NCI-H510A treated with DMSO at 0.1 percent for 48 hours (cell line): Measurements from ENCODE around the gene GLYATL1.

ENCODE experiments used
- DNase-seq: peaks from one replicate; lab custom pipeline; 2025; lab: John Stamatoyannopoulos, UW

Gene GLYATL1

GRCh38 chr11:58926695-58927094, 12.6 kb upstream of the GLYATL1 start:
- no peak for DNase-seq

- DNase-seq = no peak
These were observed 11.7 kb upstream of the GLYATL1 start for GRCh38 chr11:58927393-58928106.

GRCh38 chr11:58928107-58928499, 11.2 kb upstream of the GLYATL1 start:
- no peak for DNase-seq

GRCh38 chr11:58928691-58929090, 10.6 kb upstream of the GLYATL1 start:
- DNase-seq = peak; percentile 18

GRCh38 chr11:58930926-58931325, 8.4 kb upstream of the GLYATL1 start:
- DNase-seq = no peak

GRCh38 chr11:58933661-58934060, 5.6 kb upstream of the GLYATL1 start:
- no peak for DNase-seq

- DNase-seq = no peak
These were observed 4.3 kb upstream of the GLYATL1 start for GRCh38 chr11:58934945-58935513.

GRCh38 chr11:58938398-58938797, 890 bp upstream of the GLYATL1 start:
- DNase-seq = no peak

- no peak for DNase-seq
These were observed 740 bp downstream of the GLYATL1 start for GRCh38 chr11:58940028-58940427.

- DNase-seq = no peak
These were observed 2.5 kb downstream of the GLYATL1 start for GRCh38 chr11:58941838-58942237.

GRCh38 chr11:58945663-58946062, 6.4 kb downstream of the GLYATL1 start:
- no peak for DNase-seq

- DNase-seq = no peak
These were observed 9.9 kb downstream of the GLYATL1 start for GRCh38 chr11:58949184-58949583.

GRCh38 chr11:58957922-58958321, 18.6 kb downstream of the GLYATL1 start:
- DNase-seq = no peak

- DNase-seq = no peak
These were observed 19.2 kb downstream of the GLYATL1 start for GRCh38 chr11:58958500-58958899.

- no peak for DNase-seq
These were observed 24.3 kb downstream of the GLYATL1 start for GRCh38 chr11:58963551-58964104.

- DNase-seq = no peak
These were observed 26.1 kb downstream of the GLYATL1 start for GRCh38 chr11:58965246-58965985.

- no peak for DNase-seq
These were observed 29.0 kb downstream of the GLYATL1 start for GRCh38 chr11:58968251-58968711.

GRCh38 chr11:58977470-58977869, 38.2 kb downstream of the GLYATL1 start:
- DNase-seq = no peak

- no peak for DNase-seq
These were observed 39.9 kb downstream of the GLYATL1 start for GRCh38 chr11:58979222-58979621.

GRCh38 chr11:58980159-58980843, 41.0 kb downstream of the GLYATL1 start:
- DNase-seq = no peak

- DNase-seq = no peak
These were observed 53.2 kb downstream of the GLYATL1 start for GRCh38 chr11:58992489-58992888.

GRCh38 chr11:58994171-58994570, 54.9 kb downstream of the GLYATL1 start:
- no peak for DNase-seq
